Mucosa of rectum (tissue), 2 donors: ENCODE data around the gene FBXO33.

Source experiments
- H3K27ac ChIP-seq, 2 donors: one replicate each; pipeline ENCODE4 v1.7.0; 2013; ENCODE audit warnings: inconsistent platforms in 2 of 2, low read depth in 2 of 2, low read length in 2 of 2
- H3K27me3 ChIP-seq, 2 donors: one replicate each; pipeline ENCODE4 v1.7.0; 2013; ENCODE audit warnings: low read length in 2 of 2; ENCODE audit not compliant: control insufficient read depth in 2 of 2, insufficient read depth in 2 of 2
- H3K36me3 ChIP-seq, 2 donors: one replicate each; pipeline ENCODE4 v1.7.0; 2013; ENCODE audit warnings: low read length in 2 of 2; ENCODE audit not compliant: control insufficient read depth in 2 of 2, insufficient read depth in 2 of 2
- H3K4me1 ChIP-seq, 2 donors: one replicate each; pipeline ENCODE4 v1.7.0; 2013; ENCODE audit warnings: low read length in 2 of 2, mild to moderate bottlenecking in 1 of 2; ENCODE audit not compliant: control insufficient read depth in 2 of 2, insufficient read depth in 2 of 2
- H3K4me3 ChIP-seq, 2 donors: one replicate each; pipeline ENCODE4 v1.7.0; 2013; ENCODE audit warnings: low read length in 2 of 2
- H3K9ac ChIP-seq, 2 donors: one replicate each; pipeline ENCODE4 v1.7.0; 2013; ENCODE audit warnings: low read length in 2 of 2, low read depth in 1 of 2, mild to moderate bottlenecking in 1 of 2
- H3K9me3 ChIP-seq, 2 donors: one replicate each; pipeline ENCODE4 v1.7.0; 2013; ENCODE audit warnings: low read length in 2 of 2; ENCODE audit not compliant: control insufficient read depth in 2 of 2
- donor health status: healthy.
- donor health status: Normal muscosa, but diverticular disease.

FBXO33 gene

DNA sequence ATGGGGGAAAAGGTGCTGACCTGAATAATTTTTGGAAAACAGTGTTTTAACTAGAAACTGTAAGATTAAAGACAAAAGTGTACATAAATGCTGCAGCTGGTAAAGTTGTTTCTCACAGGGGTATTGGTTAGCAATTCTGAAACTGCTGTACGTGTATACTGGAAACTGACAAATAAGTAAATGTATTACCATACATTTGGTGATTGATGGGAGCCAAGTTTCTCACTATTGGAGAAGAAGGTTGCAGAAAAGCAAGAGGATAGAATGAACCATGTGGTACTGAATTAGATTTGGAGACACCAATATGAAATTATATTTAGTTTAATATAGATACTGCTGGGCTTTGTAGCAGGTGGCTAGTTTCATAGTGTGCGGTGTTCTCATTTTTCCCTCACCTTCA lies 19.6 kb upstream of the FBXO33 start:
- H3K9me3 ChIP-seq, result no peaks in the 10 kb centered on the region
- no peaks in the 10 kb centered on the region for H3K36me3 ChIP-seq
- no peak overlapping the region for H3K27ac ChIP-seq
- no peak overlapping the region for H3K9ac ChIP-seq
- peaks cover 0 to 7% of the 10 kb centered on the region in 2 donors for H3K27me3 ChIP-seq
- peaks cover 0 to 14% of the 10 kb centered on the region in 2 donors for H3K4me1 ChIP-seq
- H3K4me3 ChIP-seq, result no peak overlapping the region

DNA sequence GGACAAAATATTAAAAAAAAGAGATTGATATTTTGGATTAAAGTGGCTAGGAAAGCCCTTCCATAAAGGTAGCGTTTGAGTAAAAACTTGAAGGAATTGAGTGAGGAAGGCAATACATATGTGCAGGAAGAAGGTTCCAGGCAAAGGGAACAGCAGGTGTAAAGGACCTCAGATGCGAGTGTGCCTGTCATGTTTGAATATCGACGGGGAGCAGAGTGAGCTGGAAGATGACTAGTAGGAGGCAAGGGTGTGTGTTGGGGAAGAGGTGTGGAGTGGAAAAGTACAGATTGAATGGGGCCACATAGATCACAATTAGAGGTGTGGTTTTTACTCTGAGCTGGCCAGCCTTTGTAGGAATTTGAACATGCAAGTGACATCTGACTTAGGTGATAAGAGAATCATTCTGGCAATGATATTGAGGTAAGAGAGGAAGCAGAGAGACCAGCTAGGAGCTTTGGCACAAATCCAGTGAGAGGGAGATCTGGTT lies 15.0 kb upstream of the FBXO33 start:
- no peak overlapping the region for H3K9ac ChIP-seq
- H3K4me1 ChIP-seq, result peaks cover 0 to 14% of the 10 kb centered on the region in 2 donors
- H3K36me3 ChIP-seq, result no peaks in the 10 kb centered on the region
- H3K4me3 ChIP-seq, result no peak overlapping the region
- H3K27me3 ChIP-seq, result no peaks in the 10 kb centered on the region
- H3K27ac ChIP-seq, result peak overlapping the region in 1 of 2 donors; percentile 63
- H3K9me3 ChIP-seq, result no peaks in the 10 kb centered on the region

DNA sequence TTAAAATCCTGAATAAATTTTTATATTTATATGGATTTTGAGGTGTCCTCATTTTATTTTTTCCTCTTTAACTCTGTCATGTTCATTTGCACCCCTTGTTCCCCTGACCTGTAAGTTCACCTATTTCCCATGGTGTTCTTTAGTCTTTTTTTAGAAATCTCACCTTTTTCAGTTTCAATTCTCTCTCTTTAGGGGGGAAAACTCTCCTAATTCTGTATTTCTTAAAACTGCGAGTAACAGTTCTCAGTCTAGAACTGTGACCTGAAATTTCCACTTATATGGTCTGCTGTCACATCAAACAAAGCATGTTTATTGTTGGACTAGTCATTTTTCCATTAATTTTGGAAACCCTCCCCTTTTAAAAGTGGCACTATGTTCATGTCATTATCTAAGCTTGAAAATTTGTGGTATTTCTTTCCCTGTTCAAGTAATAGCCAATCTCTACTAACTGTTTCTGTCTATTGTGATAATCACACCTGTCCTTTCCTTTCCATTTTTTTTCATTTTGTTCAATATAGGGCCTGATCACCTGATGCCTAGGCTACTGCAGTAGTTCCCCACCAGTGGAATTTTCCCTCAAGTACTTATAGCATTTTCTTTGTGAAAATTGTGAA lies 14.0 kb upstream of the FBXO33 start:
- Histone ChIP-seq H3K36me3 (no peaks in the 10 kb centered on the region), H3K27ac (peak overlapping the region in 1 of 2 donors; percentile 63), H3K9ac (no peak overlapping the region), H3K4me1 (peaks cover 0 to 14% of the 10 kb centered on the region in 2 donors), H3K9me3 (no peaks in the 10 kb centered on the region), H3K27me3 (no peaks in the 10 kb centered on the region), H3K4me3 (no peak overlapping the region)

DNA sequence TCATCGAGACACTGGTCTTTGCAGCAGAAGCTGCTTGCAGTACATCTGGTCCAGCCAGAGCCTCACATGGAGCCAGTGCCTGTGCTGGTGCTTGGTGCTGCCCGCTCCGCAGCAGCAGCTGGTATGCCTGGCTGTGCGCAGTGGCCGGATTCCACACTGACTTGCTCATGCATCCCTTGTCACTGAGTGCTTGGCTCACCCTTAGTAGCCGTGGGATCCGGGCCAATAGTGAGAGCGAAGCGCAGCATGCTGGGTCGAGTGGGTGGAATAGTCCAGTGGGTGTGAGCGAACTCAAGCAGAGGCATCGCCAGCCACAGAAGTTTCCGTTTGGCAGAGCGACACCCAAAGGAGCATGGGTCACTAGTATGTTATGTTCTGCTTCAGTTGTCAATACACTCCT lies 10.1 kb upstream of the FBXO33 start:
- no peaks in the 10 kb centered on the region for H3K27me3 ChIP-seq
- H3K4me3 ChIP-seq, result no peak overlapping the region
- H3K9ac ChIP-seq, result no peak overlapping the region
- no peak overlapping the region for H3K27ac ChIP-seq
- H3K4me1 ChIP-seq, result peaks cover 0 to 4% of the 10 kb centered on the region in 2 donors
- H3K9me3 ChIP-seq, result no peaks in the 10 kb centered on the region
- no peaks in the 10 kb centered on the region for H3K36me3 ChIP-seq

DNA sequence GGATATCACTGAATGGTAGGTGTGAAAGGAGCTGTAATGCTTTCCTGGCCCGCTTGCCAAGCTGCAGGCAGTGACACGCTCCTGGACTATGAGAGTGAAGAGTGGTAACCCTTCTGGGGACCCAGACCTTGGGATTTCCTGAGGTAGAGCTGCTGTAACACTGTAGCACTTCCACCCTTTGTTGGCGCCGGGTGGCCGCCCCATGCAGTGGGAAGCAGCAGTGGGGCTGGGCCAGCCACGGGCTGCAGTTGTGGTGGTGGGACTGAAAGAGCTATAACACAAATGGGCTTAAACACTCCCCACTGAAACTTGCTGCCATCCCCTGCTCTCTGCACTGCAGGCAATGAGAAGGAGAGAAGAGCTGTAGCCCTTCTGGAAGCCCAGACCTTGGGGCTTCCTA lies 9.6 kb upstream of the FBXO33 start:
- H3K27ac ChIP-seq, result no peak overlapping the region

DNA sequence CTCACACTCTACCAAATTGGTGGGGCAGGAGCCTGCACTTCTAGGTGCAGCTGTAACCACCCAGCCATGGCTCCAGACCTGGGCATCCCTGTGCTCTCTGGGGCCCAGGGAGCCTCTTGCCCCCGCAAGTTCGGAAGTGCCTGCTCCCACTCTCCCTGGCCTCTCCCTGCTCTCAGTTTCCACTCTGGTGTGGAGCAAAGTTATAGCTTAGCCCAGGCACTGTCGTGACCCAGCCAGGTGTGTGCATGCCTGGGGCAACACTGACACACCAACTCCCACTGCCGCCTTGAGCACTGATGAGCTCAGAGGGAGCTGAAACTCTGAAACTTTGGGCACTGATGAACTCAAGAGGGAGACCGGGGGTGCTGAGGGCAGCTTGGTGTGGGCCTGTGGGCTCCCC lies 8.7 kb upstream of the FBXO33 start:
- no peaks in the 10 kb centered on the region for H3K4me1 ChIP-seq
- no peak overlapping the region for H3K4me3 ChIP-seq
- no peaks in the 10 kb centered on the region for H3K9me3 ChIP-seq
- no peak overlapping the region for H3K27ac ChIP-seq
- H3K27me3 ChIP-seq, result no peaks in the 10 kb centered on the region
- no peaks in the 10 kb centered on the region for H3K36me3 ChIP-seq
- no peak overlapping the region for H3K9ac ChIP-seq

More for the DNA sequence above, 9.6 kb upstream of the FBXO33 start:
- no peak overlapping the region for H3K4me3 ChIP-seq
- no peaks in the 10 kb centered on the region for H3K27me3 ChIP-seq
- no peak overlapping the region for H3K9ac ChIP-seq
- no peaks in the 10 kb centered on the region for H3K9me3 ChIP-seq
- H3K4me1 ChIP-seq, result no peaks in the 10 kb centered on the region
- H3K36me3 ChIP-seq, result no peaks in the 10 kb centered on the region

DNA sequence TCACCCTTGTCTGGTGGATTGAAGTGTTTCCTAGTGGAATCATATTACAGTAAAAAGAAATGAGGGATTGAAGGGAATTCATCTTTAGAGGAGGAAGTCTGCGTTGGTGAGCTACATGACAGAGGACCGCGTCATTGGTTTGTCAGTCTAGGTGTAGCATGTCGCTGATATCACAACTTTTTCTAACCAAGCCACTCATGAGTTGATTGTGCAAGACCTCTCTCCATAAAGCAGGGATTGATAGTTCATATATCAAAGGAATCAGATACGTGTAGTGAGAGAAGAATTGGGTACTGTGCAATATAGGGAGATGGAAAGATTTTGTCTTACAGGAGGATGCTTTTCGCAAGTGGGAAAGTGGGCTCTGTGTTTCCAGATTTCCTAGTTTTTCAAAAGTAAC lies 3.0 kb upstream of the FBXO33 start:
- peaks cover 10 to 16% of the 10 kb centered on the region in 2 donors for H3K4me1 ChIP-seq
- no peak overlapping the region for H3K27ac ChIP-seq
- no peaks in the 10 kb centered on the region for H3K27me3 ChIP-seq
- no peaks in the 10 kb centered on the region for H3K9me3 ChIP-seq
- H3K4me3 ChIP-seq, result no peak overlapping the region
- no peak overlapping the region for H3K9ac ChIP-seq
- H3K36me3 ChIP-seq, result no peaks in the 10 kb centered on the region

DNA sequence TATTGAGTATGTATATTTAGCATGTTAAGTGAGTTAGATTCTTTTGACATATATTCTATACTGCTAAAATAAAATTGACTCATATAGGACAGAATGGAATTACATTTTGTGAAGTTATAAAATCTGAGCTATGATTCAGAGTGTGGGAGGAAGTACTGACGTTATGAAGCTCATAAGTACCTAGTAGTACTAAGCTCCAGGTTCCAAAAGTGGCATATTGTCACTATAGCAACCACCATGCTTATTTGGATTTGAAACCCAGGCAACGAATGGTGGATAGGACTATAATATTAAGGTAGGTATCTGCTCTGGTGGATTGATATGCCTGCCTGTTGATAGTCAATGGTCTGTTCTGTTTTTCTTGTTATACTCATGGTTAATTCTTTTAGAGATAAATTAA lies 2.2 kb upstream of the FBXO33 start:
- no peak overlapping the region for H3K9ac ChIP-seq
- H3K9me3 ChIP-seq, result no peaks in the 10 kb centered on the region
- no peak overlapping the region for H3K27ac ChIP-seq
- no peaks in the 10 kb centered on the region for H3K27me3 ChIP-seq
- no peaks in the 10 kb centered on the region for H3K36me3 ChIP-seq
- H3K4me3 ChIP-seq, result no peak overlapping the region
- H3K4me1 ChIP-seq, result peaks cover 15 to 24% of the 10 kb centered on the region in 2 donors

DNA sequence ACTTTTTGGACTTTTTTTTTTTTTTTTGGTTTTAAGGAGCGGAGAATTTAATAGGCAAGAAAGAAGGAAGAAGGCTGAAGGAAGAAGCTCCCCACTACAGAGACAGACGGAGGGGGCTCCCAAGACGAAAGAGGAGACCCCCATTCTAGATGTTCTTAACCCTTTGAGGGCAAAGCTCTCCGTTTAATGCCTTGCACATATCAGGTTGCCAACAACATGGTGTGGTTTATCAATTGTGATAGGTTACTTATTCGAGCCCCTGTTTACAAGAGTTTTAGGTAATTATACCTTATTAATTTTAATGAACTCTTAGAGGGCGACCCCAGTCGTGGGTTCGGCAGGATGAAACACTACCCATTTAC lies 1.2 kb upstream of the FBXO33 start:
- Histone ChIP-seq H3K27ac (peak overlapping the region; percentile 99), H3K4me3 (peak overlapping the region; percentile 75 to 79), H3K9ac (peak overlapping the region; percentile 81 to 90), H3K4me1 (peaks cover 16 to 24% of the 10 kb centered on the region in 2 donors), H3K36me3 (no peaks in the 10 kb centered on the region), H3K9me3 (no peaks in the 10 kb centered on the region), H3K27me3 (no peaks in the 10 kb centered on the region)

DNA sequence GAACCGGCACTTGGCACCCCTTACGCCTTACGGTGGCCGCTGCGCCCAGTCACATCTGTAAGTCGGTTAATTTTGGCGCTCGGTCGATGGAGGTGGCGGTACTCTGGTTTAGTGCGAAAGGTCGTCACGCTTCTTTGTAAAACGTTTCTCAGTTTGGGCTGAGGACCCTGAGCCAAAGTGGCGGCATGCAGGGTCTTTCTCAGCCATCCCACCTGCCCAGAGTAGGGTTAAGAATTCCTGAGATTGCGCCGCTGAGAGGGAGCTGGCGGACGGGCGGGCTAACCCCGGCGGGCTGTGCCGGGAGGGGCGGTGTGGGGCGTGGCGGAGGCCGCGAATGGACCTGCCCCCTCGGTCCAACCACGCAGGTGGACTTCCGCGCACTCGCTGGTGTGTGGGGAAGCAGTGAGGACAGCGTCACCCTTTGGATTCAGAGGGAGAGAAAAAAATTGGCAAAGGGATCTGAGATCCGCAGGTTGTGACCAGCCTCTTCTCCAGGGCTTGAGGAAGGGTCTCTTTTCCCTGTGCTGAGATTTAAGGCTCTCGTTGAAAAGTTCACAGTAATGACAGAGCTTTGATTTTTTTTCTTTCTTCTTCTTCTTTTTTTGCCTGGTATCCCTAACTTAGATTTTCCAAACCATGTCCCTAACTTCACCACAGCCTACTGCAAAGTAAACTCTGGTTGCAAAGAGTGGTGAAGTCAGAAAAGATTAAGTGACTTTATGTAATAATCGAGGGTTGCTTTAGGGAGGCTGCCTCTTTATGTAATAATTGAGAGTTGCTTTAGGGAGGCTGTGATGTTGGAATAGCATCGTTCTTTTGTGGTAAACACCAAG lies 602 bp upstream of the FBXO33 start:
- peak overlapping the region; percentile 81 to 90 for H3K9ac ChIP-seq
- H3K27me3 ChIP-seq, result no peaks in the 10 kb centered on the region
- H3K4me3 ChIP-seq, result peak overlapping the region; percentile 75 to 79
- H3K9me3 ChIP-seq, result no peaks in the 10 kb centered on the region
- H3K36me3 ChIP-seq, result no peaks in the 10 kb centered on the region
- H3K4me1 ChIP-seq, result peaks cover 16 to 24% of the 10 kb centered on the region in 2 donors
- H3K27ac ChIP-seq, result peak overlapping the region; percentile 99
